Endothelial cell (in vitro differentiated cells): ENCODE data around the gene RFPL3. TPM values are rescaled to one million over a fixed set of nuclear protein-coding genes. Genes with fewer than 3 reads are reported as not detected.
A peak's percentile ranks its signal among the peaks of the same experiment; 100 is the strongest.

Experiments
- DNase-seq: peaks from one replicate; pipeline ENCODE4 v3.0.0; 2021; ENCODE audit warnings: low spot score
- H3K27ac Mint-ChIP-seq: one replicate; pipeline ENCODE4 v1.8.0; 2021; ENCODE audit warnings: mixed read lengths, inconsistent platforms; ENCODE audit not compliant: unreplicated experiment
- H3K27me3 Mint-ChIP-seq: one replicate; pipeline ENCODE4 v1.8.0; 2021; ENCODE audit warnings: mild to moderate bottlenecking, moderate library complexity, mixed read lengths, inconsistent platforms; ENCODE audit not compliant: unreplicated experiment
- H3K36me3 Mint-ChIP-seq: one replicate; pipeline ENCODE4 v1.8.0; 2021; ENCODE audit warnings: mild to moderate bottlenecking, low read depth, mixed read lengths, inconsistent platforms; ENCODE audit not compliant: unreplicated experiment
- H3K4me1 Mint-ChIP-seq: one replicate; pipeline ENCODE4 v1.8.0; 2021; ENCODE audit warnings: mild to moderate bottlenecking, mixed read lengths, inconsistent platforms; ENCODE audit not compliant: unreplicated experiment
- H3K4me3 Mint-ChIP-seq: one replicate; pipeline ENCODE4 v1.8.0; 2021; ENCODE audit warnings: mild to moderate bottlenecking, mixed read lengths, inconsistent platforms; ENCODE audit not compliant: unreplicated experiment
- H3K9me3 Mint-ChIP-seq: one replicate; pipeline ENCODE4 v1.8.0; 2021; ENCODE audit warnings: mixed read lengths, inconsistent platforms; ENCODE audit not compliant: unreplicated experiment
- CTCF ChIP-seq: fragments of 200-600 bp; sonication (generic); IDR thresholded peaks from one replicate; pipeline ENCODE4 v1.5.0; 2021; ENCODE audit warnings: antibody characterized with exemption; ENCODE audit not compliant: unreplicated experiment
- total RNA-seq: library from RNA; stranded (reverse); fragmentation: NEBNext Ultra II Directional; extraction: Animal tissue kit (Norgen Biotek cat#: 25700); gene quantifications from one replicate; pipeline ENCODE4 v1.2.1, GENCODE V29; 2021; ENCODE audit not compliant: unreplicated experiment

The RFPL3 gene
- total RNA-seq, 1 donor from 2014 or later: not detected

GRCh38 chr22:32327596-32328171, 30.0 kb upstream of the RFPL3 start:
- H3K27ac Mint-ChIP-seq: no peak overlapping the region
- no peaks in the 10 kb centered on the region for H3K9me3 Mint-ChIP-seq
- H3K4me1 Mint-ChIP-seq: peaks cover 5% of the 10 kb centered on the region
- peaks cover 5% of the 10 kb centered on the region for H3K27me3 Mint-ChIP-seq
- no peak for TF ChIP-seq CTCF
- DNase-seq: no peak
- peaks cover 6% of the 10 kb centered on the region for H3K36me3 Mint-ChIP-seq
- no peak overlapping the region for H3K4me3 Mint-ChIP-seq

- peaks cover 8% of the 10 kb centered on the region for H3K36me3 Mint-ChIP-seq
- H3K27me3 Mint-ChIP-seq: peaks cover 5% of the 10 kb centered on the region
- no peak for TF ChIP-seq CTCF
- DNase-seq: no peak
- peaks cover 5% of the 10 kb centered on the region for H3K4me1 Mint-ChIP-seq
- H3K9me3 Mint-ChIP-seq: no peaks in the 10 kb centered on the region
- no peak overlapping the region for H3K4me3 Mint-ChIP-seq
- no peak overlapping the region for H3K27ac Mint-ChIP-seq
These were observed 29.1 kb upstream of the RFPL3 start for GRCh38 chr22:32328306-32329201.

- H3K4me1 Mint-ChIP-seq: peaks cover 5% of the 10 kb centered on the region
- H3K36me3 Mint-ChIP-seq: peaks cover 8% of the 10 kb centered on the region
- H3K27me3 Mint-ChIP-seq: peaks cover 5% of the 10 kb centered on the region
- H3K4me3 Mint-ChIP-seq: peak overlapping the region; percentile 51
- no peak for TF ChIP-seq CTCF
- H3K27ac Mint-ChIP-seq: no peak overlapping the region
- H3K9me3 Mint-ChIP-seq: no peaks in the 10 kb centered on the region
- DNase-seq: no peak
These were observed 28.4 kb upstream of the RFPL3 start for GRCh38 chr22:32329202-32329645.

- DNase-seq: no peak
- Mint-ChIP-seq H3K36me3 (peaks cover 7% of the 10 kb centered on the region), H3K4me3 (no peak overlapping the region), H3K27ac (no peak overlapping the region), H3K9me3 (no peaks in the 10 kb centered on the region), H3K27me3 (peaks cover 5% of the 10 kb centered on the region), H3K4me1 (peaks cover 5% of the 10 kb centered on the region)
- TF ChIP-seq CTCF: no peak
These were observed 26.3 kb upstream of the RFPL3 start for GRCh38 chr22:32331236-32331917.
